Fibroblast of lung (primary cell): ENCODE results near the gene B3GALT5.

Experiments
- EZH2 ChIP-seq: IDR thresholded peaks from 2 replicates; pipeline ENCODE4 v1.5.1; 2012; ENCODE audit warnings: low read length, control low read depth, mild to moderate bottlenecking; ENCODE audit errors: missing control alignments
- TF ChIP-seq, protein P1 (sequence below), 2 donors: IDR thresholded peaks in 1 of 2; conservative IDR thresholded peaks in 1 of 2; 1 replicate in 1 of 2; 2 replicates in 1 of 2; pipeline ENCODE4 v1.5.1; 2011 to 2012; ENCODE audit warnings: low read length in 2 of 2, control low read depth in 1 of 2, inconsistent platforms in 1 of 2, low read depth in 1 of 2, mild to moderate bottlenecking in 1 of 2

DNA sequence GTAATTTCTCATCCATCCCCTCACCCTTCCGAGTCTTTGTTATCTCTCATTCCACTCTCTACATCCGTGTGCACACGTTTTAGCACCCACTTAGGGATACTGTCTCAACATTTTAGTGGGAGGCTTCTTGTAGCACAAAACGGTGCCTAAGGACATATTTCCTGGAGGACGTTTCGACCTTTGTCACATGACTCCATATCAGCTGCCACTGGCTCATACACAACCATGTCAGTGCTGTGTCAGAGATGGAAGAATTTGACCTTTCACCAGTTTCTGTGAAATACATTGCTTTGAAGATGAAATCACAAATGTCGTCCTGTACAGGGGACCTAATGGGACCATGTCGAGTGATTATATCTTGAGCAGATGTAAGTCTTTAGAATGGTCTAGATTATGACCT lies 15.6 kb downstream of the B3GALT5 start:
- TF ChIP-seq, protein P1, sequence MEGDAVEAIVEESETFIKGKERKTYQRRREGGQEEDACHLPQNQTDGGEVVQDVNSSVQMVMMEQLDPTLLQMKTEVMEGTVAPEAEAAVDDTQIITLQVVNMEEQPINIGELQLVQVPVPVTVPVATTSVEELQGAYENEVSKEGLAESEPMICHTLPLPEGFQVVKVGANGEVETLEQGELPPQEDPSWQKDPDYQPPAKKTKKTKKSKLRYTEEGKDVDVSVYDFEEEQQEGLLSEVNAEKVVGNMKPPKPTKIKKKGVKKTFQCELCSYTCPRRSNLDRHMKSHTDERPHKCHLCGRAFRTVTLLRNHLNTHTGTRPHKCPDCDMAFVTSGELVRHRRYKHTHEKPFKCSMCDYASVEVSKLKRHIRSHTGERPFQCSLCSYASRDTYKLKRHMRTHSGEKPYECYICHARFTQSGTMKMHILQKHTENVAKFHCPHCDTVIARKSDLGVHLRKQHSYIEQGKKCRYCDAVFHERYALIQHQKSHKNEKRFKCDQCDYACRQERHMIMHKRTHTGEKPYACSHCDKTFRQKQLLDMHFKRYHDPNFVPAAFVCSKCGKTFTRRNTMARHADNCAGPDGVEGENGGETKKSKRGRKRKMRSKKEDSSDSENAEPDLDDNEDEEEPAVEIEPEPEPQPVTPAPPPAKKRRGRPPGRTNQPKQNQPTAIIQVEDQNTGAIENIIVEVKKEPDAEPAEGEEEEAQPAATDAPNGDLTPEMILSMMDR (conservative IDR thresholded peaks at IDR 0.05 in 1 of 2, IDR thresholded peaks at IDR 0.05 in 1 of 2; ENCODE audit: low read depth in 1 of 2, low read length in 2 of 2) = no peak
- TF ChIP-seq EZH2 = no peak
